Spinal cord (tissue), 10 donors: ENCODE measurements around the gene RIPOR3. TPM values are rescaled to one million over a fixed set of nuclear protein-coding genes. Genes with fewer than 3 reads are reported as not detected.
"Not testable (repeated sequence)": the region's sequence is repeated elsewhere in the genome, so short reads cannot be mapped to it uniquely, and the experiment has no call there.

ENCODE experiments used
- DNase-seq, 6 donors: peaks; one replicate each; pipeline versions ENCODE4 v3.0.0 to v3.0.0-alpha.2; 2013 to 2015; ENCODE audit warnings: low spot score in 6 of 6, low read depth in 4 of 6
- H3K27ac ChIP-seq: one replicate; pipeline ENCODE4 v1.5.1; 2013; ENCODE audit warnings: low read depth, low read length, control low read depth
- H3K27me3 ChIP-seq: one replicate; pipeline ENCODE4 v1.6.1; 2013; ENCODE audit warnings: low read length; ENCODE audit not compliant: control insufficient read depth, insufficient read depth
- H3K36me3 ChIP-seq: one replicate; pipeline ENCODE4 v1.6.1; 2013; ENCODE audit warnings: low read length; ENCODE audit not compliant: control insufficient read depth, insufficient read depth
- H3K4me1 ChIP-seq: one replicate; pipeline ENCODE4 v1.6.1; 2013; ENCODE audit warnings: low read length; ENCODE audit not compliant: control insufficient read depth, insufficient read depth
- H3K4me3 ChIP-seq: one replicate; pipeline ENCODE4 v1.5.1; 2013; ENCODE audit warnings: low read depth, low read length, control low read depth
- H3K9me3 ChIP-seq: one replicate; pipeline ENCODE4 v1.6.1; 2013; ENCODE audit warnings: low read length; ENCODE audit not compliant: control insufficient read depth, insufficient read depth
- WGBS: methylation state at CpG from one replicate; pipeline ENCODE4 v1.1.5; 2013; ENCODE audit warnings: missing lambda C conversion rate; ENCODE audit not compliant: insufficient coverage; 5-methylcytosine and 5-hydroxymethylcytosine counted together
- polyA plus RNA-seq, 2 donors: library from polyadenylated mRNA; unstranded; fragments of 120-200 nt; gene quantifications; one replicate each; pipeline ENCODE4 v1.2.1, GENCODE V29; 2013; ENCODE audit not compliant: insufficient read length in 2 of 2
- total RNA-seq, 2 donors: library from RNA; depleted of rRNA in 1 of 2; stranded (reverse); fragments of 120-200 nt in 1 of 2; fragments of >200 nt in 1 of 2; gene quantifications; one replicate each; pipeline versions ENCODE4 v1.2.3 to v1.2.4, GENCODE V29; 2013 to 2014
- donor health status: healthy.

RIPOR3 gene
- total and polyA plus RNA-seq, 4 donors = 2.7 to 9.3 (median 7.0) TPM

GRCh38 chr20:50716518-50716917 is 25.2 kb upstream of the RIPOR3 start:
- H3K9me3 ChIP-seq = no peaks in the 10 kb centered on the region
- DNase-seq = no peak
- H3K36me3 ChIP-seq = no peaks in the 10 kb centered on the region
- WGBS = no CpG with 5 or more reads among the region's 1 CpG
- H3K27ac ChIP-seq = no peak overlapping the region
- no peak overlapping the region for H3K4me3 ChIP-seq
- H3K4me1 ChIP-seq = no peaks in the 10 kb centered on the region
- no peaks in the 10 kb centered on the region for H3K27me3 ChIP-seq

- Histone ChIP-seq H3K4me1 (no peaks in the 10 kb centered on the region), H3K9me3 (no peaks in the 10 kb centered on the region), H3K4me3 (no peak overlapping the region), H3K27me3 (no peaks in the 10 kb centered on the region), H3K36me3 (no peaks in the 10 kb centered on the region), H3K27ac (no peak overlapping the region)
- no peak for DNase-seq
- WGBS = 82% methylated on average over 1 of the region's 3 CpGs
Observed at GRCh38 chr20:50715694-50716093, 24.4 kb upstream of the RIPOR3 start.

- H3K27me3 ChIP-seq, H3K4me1 ChIP-seq, H3K36me3 ChIP-seq, DNase-seq, H3K9me3 ChIP-seq, H3K4me3 ChIP-seq, H3K27ac ChIP-seq: not testable (repeated sequence)
- WGBS = 94% methylated on average over 4 of the region's 12 CpGs
Observed at GRCh38 chr20:50714426-50714825, 23.1 kb upstream of the RIPOR3 start.

- H3K27me3 ChIP-seq = no peaks in the 10 kb centered on the region
- peak in 2 of 6 donors; percentile 47 to 50 for DNase-seq
- H3K4me3 ChIP-seq = no peak overlapping the region
- H3K27ac ChIP-seq = no peak overlapping the region
- no peaks in the 10 kb centered on the region for H3K9me3 ChIP-seq
- no peaks in the 10 kb centered on the region for H3K36me3 ChIP-seq
- WGBS = 39% methylated on average over 5 of the region's 7 CpGs
- H3K4me1 ChIP-seq = no peaks in the 10 kb centered on the region
Observed at GRCh38 chr20:50713657-50714101, 22.3 kb upstream of the RIPOR3 start.

GRCh38 chr20:50712771-50713656 is 21.7 kb upstream of the RIPOR3 start:
- Histone ChIP-seq H3K27me3 (no peaks in the 10 kb centered on the region), H3K27ac (no peak overlapping the region), H3K9me3 (no peaks in the 10 kb centered on the region), H3K36me3 (no peaks in the 10 kb centered on the region), H3K4me3 (no peak overlapping the region), H3K4me1 (no peaks in the 10 kb centered on the region)
- no peak for DNase-seq
- WGBS = 87% methylated on average over 7 of the region's 7 CpGs

GRCh38 chr20:50711113-50711825 is 19.9 kb upstream of the RIPOR3 start:
- Histone ChIP-seq H3K27ac (no peak overlapping the region), H3K9me3 (no peaks in the 10 kb centered on the region), H3K4me1 (no peaks in the 10 kb centered on the region), H3K27me3 (no peaks in the 10 kb centered on the region), H3K36me3 (no peaks in the 10 kb centered on the region), H3K4me3 (no peak overlapping the region)
- WGBS = 88% methylated on average over 9 of the region's 13 CpGs
- DNase-seq = no peak

- no peaks in the 10 kb centered on the region for H3K9me3 ChIP-seq
- 77% methylated on average over 6 of the region's 9 CpGs for WGBS
- H3K27ac ChIP-seq = no peak overlapping the region
Observed at GRCh38 chr20:50710492-50711063, 19.2 kb upstream of the RIPOR3 start.

GRCh38 chr20:50709636-50709973 is 18.3 kb upstream of the RIPOR3 start:
- no peak overlapping the region for H3K4me3 ChIP-seq
- 77% methylated on average over 2 of the region's 5 CpGs for WGBS
- H3K36me3 ChIP-seq = no peaks in the 10 kb centered on the region
- no peaks in the 10 kb centered on the region for H3K27me3 ChIP-seq
- no peak overlapping the region for H3K27ac ChIP-seq
- no peaks in the 10 kb centered on the region for H3K4me1 ChIP-seq
- no peak for DNase-seq
- no peaks in the 10 kb centered on the region for H3K9me3 ChIP-seq

More at GRCh38 chr20:50710492-50711063, 19.2 kb upstream of the RIPOR3 start:
- Histone ChIP-seq H3K4me1 (no peaks in the 10 kb centered on the region), H3K27me3 (no peaks in the 10 kb centered on the region), H3K4me3 (no peak overlapping the region), H3K36me3 (no peaks in the 10 kb centered on the region)
- DNase-seq = no peak

- Histone ChIP-seq H3K9me3 (no peaks in the 10 kb centered on the region), H3K27me3 (no peaks in the 10 kb centered on the region), H3K36me3 (no peaks in the 10 kb centered on the region), H3K4me1 (no peaks in the 10 kb centered on the region), H3K27ac (no peak overlapping the region), H3K4me3 (no peak overlapping the region)
- DNase-seq = no peak
- 80% methylated on average over 3 of the region's 8 CpGs for whole genome bisulfite sequencing
Observed at GRCh38 chr20:50708845-50709635, 17.7 kb upstream of the RIPOR3 start.
